Mesenteric fat pad (tissue), 1 donor: Measurements from ENCODE around the gene TOMT. TPM values are rescaled to one million over a fixed set of nuclear protein-coding genes. Genes with fewer than 3 reads are reported as not detected.

Experiments
- microRNA-seq: library from miRNA; unstranded; fragments of <30 nt; microRNA quantifications from one replicate; pipeline ENCODE4 v1.2.0, GENCODE V29; 2020; ENCODE audit warnings: borderline number of aligned reads
- total RNA-seq: library from RNA; stranded (reverse); fragmentation: NEBNext Ultra II Directional; extraction: Animal tissue kit (Norgen Biotek cat#: 25700); gene quantifications from one replicate; pipeline ENCODE4 v1.2.1, GENCODE V29; 2021
- donor health status: DM: yes; HTN: yes; CAD: no.

Gene TOMT
- total RNA-seq, 1 donor from 2014 or later, result not detected

Small RNA genes lying within 50 kb of the gene (microRNA-seq; reads per million reads assigned to microRNA genes)
- gene MIR3165, result not detected

Other genes starting within 250 kb of the TOMT start
- gene DEFB131B, start 227.5 kb upstream of the TOMT start, total RNA-seq, result not detected
- gene XNDC1N, start 177.3 kb upstream of the TOMT start, total RNA-seq, result 2.9 TPM
- gene RNF121, start 176.9 kb upstream of the TOMT start, total RNA-seq, result 27.2 TPM
- 13.1 TPM for gene IL18BP, start 107.0 kb upstream of the TOMT start, total RNA-seq
- 100 TPM for gene NUMA1, start 25.4 kb upstream of the TOMT start, total RNA-seq
- 7.0 TPM for gene LRRC51, start 25.1 kb upstream of the TOMT start, total RNA-seq
- gene LAMTOR1, start 2.6 kb upstream of the TOMT start, total RNA-seq, result 117 TPM
- 29.1 TPM for gene ANAPC15, start 6.8 kb downstream of the TOMT start, total RNA-seq
- 18.4 TPM for gene FOLR3, start 29.8 kb downstream of the TOMT start, total RNA-seq
- gene FOLR1, start 86.2 kb downstream of the TOMT start, total RNA-seq, result 0.32 TPM
- 77.3 TPM for gene FOLR2, start 110.9 kb downstream of the TOMT start, total RNA-seq
- gene INPPL1, start 118.8 kb downstream of the TOMT start, total RNA-seq, result 107 TPM
- not detected for gene PHOX2A, start 138.3 kb downstream of the TOMT start, total RNA-seq